ENCODE data around the gene BCAM. TPM values are rescaled to one million over a fixed set of nuclear protein-coding genes. Genes with fewer than 3 reads are reported as not detected.
A peak's percentile ranks its signal among the peaks of the same experiment; 100 is the strongest.
"Not testable (repeated sequence)": the region's sequence is repeated elsewhere in the genome, so short reads cannot be mapped to it uniquely, and the experiment has no call there.

The BCAM gene
- polyA plus RNA-seq, 3 donors = 0.09 TPM; not detected in 2

DNA sequence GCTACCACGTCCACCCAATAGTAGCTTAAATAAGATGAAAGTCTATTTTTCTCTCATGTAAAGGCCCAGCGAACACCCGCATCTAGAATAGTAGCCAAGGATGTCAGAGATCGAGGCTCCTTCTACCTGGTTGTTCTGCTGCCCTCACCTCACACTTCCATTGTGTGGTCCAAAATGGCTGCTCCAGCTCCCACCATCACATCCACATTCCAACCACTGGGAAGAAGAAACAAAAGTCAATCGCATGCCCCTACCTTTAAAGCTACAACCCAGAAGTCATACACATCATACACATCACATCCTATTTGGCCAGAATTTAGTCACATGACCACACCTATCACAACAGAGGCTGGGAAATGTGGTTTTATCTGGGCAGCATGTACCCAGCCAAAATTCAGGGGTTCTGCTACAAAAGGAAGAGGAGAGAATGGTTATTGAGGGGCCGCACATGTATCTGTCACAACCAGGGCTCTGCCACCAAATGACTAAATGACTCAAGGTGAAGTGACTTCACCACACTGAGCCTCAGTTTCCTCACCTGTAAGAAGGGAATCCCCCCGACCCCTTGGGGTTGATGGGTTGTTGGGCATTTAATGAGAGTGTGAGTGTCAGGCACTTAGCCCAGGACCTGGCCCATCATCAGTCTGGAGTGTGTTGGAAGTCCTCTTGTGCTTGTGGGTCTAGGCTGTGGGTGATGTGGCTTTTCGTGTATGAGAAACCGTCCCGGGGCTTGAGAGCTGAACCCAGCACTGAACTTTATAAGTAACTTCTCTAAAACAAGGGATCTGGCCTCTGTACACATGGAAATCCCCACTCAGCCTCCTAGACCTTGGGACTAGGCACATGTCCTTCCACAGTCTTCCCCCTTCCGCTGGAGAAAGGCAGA lies 41.4 kb upstream of the BCAM start:
- H3K36me3 ChIP-seq (replicated peaks in 1 of 2; ENCODE audit: control insufficient read depth in 1 of 2, insufficient read depth in 2 of 2, low read length in 2 of 2) = no peaks in the 10 kb centered on the region
- no peaks in the 10 kb centered on the region for H3K27me3 ChIP-seq (ENCODE audit: control insufficient read depth in 2 of 2, insufficient read depth in 2 of 2, low read length in 2 of 2)
- H3K4me1 ChIP-seq (ENCODE audit: control insufficient read depth in 1 of 2, insufficient read depth in 2 of 2, low read length in 2 of 2) = peaks cover 56 to 65% of the 10 kb centered on the region in 2 donors
- H3K9ac ChIP-seq (ENCODE audit: insufficient read depth, low read length, poor library complexity, severe bottlenecking) = peak overlapping the region; percentile 44
- Mint-ChIP-seq H3K27ac (peak overlapping the region; percentile 81 to 94 (median 92)), H3K36me3 (peaks cover 10 to 15% of the 10 kb centered on the region in 2 donors), H3K9me3 (peaks cover 0 to 10% (median 6%) of the 10 kb centered on the region in 7 donors), H3K27me3 (ENCODE audit: low read depth in 3 of 3) (peaks cover 0 to 22% (median 2%) of the 10 kb centered on the region in 3 donors), H3K4me3 (peak overlapping the region in 1 of 2 donors; percentile 15), H3K4me1 (peaks cover 68% of the 10 kb centered on the region)
- H3K9me3 ChIP-seq (replicated peaks in 1 of 2; ENCODE audit: control insufficient read depth in 1 of 2, insufficient read depth in 1 of 2, low read length in 2 of 2) = no peaks in the 10 kb centered on the region
- peak; percentile 83 to 92 (median 88) for DNase-seq
- no peaks in the 10 kb centered on the region for H4K20me1 ChIP-seq (ENCODE audit: insufficient read depth, low read length)
- H2AFZ ChIP-seq (ENCODE audit: insufficient read depth, low read depth, low read length, poor library complexity, severe bottlenecking) = no peak overlapping the region
- peak overlapping the region; percentile 29 for H3K4me2 ChIP-seq (replicated peaks; ENCODE audit: extremely low read depth, low read length, poor library complexity, severe bottlenecking)
- H3K27ac ChIP-seq (ENCODE audit: low read depth in 1 of 2, low read length in 2 of 2) = peak overlapping the region; percentile 50 to 73
- no peaks in the 10 kb centered on the region for H3K79me2 ChIP-seq (ENCODE audit: insufficient read depth, low read length)
- intact Hi-C loops (cut with micrococcal nuclease) = no loop called here
- peak overlapping the region in 1 of 3 experiments; percentile 7 for H3K4me3 ChIP-seq (replicated peaks in 1 of 3; ENCODE audit: low read depth in 2 of 3, low read length in 3 of 3)
- 100% methylated on average over 2 of the region's 11 CpGs for WGBS (ENCODE audit: insufficient coverage)
- TF ChIP-seq, protein P1, sequence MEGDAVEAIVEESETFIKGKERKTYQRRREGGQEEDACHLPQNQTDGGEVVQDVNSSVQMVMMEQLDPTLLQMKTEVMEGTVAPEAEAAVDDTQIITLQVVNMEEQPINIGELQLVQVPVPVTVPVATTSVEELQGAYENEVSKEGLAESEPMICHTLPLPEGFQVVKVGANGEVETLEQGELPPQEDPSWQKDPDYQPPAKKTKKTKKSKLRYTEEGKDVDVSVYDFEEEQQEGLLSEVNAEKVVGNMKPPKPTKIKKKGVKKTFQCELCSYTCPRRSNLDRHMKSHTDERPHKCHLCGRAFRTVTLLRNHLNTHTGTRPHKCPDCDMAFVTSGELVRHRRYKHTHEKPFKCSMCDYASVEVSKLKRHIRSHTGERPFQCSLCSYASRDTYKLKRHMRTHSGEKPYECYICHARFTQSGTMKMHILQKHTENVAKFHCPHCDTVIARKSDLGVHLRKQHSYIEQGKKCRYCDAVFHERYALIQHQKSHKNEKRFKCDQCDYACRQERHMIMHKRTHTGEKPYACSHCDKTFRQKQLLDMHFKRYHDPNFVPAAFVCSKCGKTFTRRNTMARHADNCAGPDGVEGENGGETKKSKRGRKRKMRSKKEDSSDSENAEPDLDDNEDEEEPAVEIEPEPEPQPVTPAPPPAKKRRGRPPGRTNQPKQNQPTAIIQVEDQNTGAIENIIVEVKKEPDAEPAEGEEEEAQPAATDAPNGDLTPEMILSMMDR (IDR thresholded peaks at IDR 0.05) = no peak

DNA sequence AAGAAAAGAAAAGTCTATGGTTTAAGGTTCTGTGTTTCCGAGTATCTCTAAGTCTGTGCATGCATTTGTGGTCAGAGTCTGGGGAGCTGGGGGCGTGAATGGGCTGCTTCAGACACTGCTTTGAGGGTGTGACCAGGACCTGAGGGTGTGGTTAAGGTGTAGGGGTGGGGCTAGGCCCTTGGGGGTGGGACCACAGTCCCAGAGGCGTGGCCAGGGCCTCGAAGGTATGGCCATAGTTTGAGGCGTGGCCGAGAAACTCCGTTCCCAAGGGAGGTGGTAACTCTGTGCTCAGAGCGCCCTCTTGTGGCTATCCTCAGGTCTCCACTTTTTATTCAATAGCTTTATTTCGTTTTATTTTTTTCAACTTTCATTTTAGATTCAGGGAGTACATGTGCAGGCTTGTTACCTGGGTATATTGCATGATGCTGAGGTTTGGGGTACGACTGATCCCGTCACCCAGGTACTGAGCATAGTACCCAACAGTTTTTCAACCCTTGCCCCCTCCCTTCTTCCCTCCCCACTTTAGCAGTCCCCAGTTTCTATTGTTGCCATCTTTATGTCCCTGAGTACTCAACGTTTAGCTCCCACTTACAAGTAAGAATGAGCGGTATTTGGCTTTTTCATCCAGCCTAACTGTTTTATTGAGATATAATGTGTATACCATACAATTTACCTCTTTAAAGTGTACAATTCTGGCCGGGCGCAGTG lies 38.2 kb upstream of the BCAM start:
- H3K36me3 ChIP-seq (replicated peaks in 1 of 2; ENCODE audit: control insufficient read depth in 1 of 2, insufficient read depth in 2 of 2, low read length in 2 of 2) = no peaks in the 10 kb centered on the region
- H3K9me3 Mint-ChIP-seq = peaks cover 0 to 7% (median 0%) of the 10 kb centered on the region in 7 donors
- DNase-seq = peak; percentile 94 to 99 (median 98)
- no peaks in the 10 kb centered on the region for H4K20me1 ChIP-seq (ENCODE audit: insufficient read depth, low read length)
- H3K27me3 Mint-ChIP-seq (ENCODE audit: low read depth in 3 of 3) = peaks cover 0 to 23% (median 8%) of the 10 kb centered on the region in 3 donors
- H3K4me1 Mint-ChIP-seq = peaks cover 40% of the 10 kb centered on the region
- no peaks in the 10 kb centered on the region for H3K9me3 ChIP-seq (replicated peaks in 1 of 2; ENCODE audit: control insufficient read depth in 1 of 2, insufficient read depth in 1 of 2, low read length in 2 of 2)
- no peaks in the 10 kb centered on the region for H3K79me2 ChIP-seq (ENCODE audit: insufficient read depth, low read length)
- H3K4me3 Mint-ChIP-seq = peak overlapping the region; percentile 69 to 74
- peak overlapping the region; percentile 58 for H3K4me2 ChIP-seq (replicated peaks; ENCODE audit: extremely low read depth, low read length, poor library complexity, severe bottlenecking)
- peak overlapping the region in 1 of 3 experiments; percentile 46 for H3K4me3 ChIP-seq (replicated peaks in 1 of 3; ENCODE audit: low read depth in 2 of 3, low read length in 3 of 3)
- H3K9ac ChIP-seq (ENCODE audit: insufficient read depth, low read length, poor library complexity, severe bottlenecking) = no peak overlapping the region
- H3K27ac Mint-ChIP-seq = peak overlapping the region; percentile 81 to 97 (median 93)
- TF ChIP-seq, protein P1 (IDR thresholded peaks at IDR 0.05) = peak; percentile 76
- intact Hi-C loops (cut with micrococcal nuclease) = loop anchor here in 1 of 2 donors (1.0 to 5.0 kb wide), 5 partner anchors 22 to 198 kb away; partner anchors contain the start of gene BCL3
- H3K36me3 Mint-ChIP-seq = peaks cover 4 to 9% of the 10 kb centered on the region in 2 donors
- H3K27me3 ChIP-seq (ENCODE audit: control insufficient read depth in 2 of 2, insufficient read depth in 2 of 2, low read length in 2 of 2) = no peaks in the 10 kb centered on the region
- no peak overlapping the region for H2AFZ ChIP-seq (ENCODE audit: insufficient read depth, low read depth, low read length, poor library complexity, severe bottlenecking)
- 0% methylated on average over 2 of the region's 15 CpGs for WGBS (ENCODE audit: insufficient coverage)
- H3K4me1 ChIP-seq (ENCODE audit: control insufficient read depth in 1 of 2, insufficient read depth in 2 of 2, low read length in 2 of 2) = peaks cover 35 to 40% of the 10 kb centered on the region in 2 donors
- H3K27ac ChIP-seq (ENCODE audit: low read depth in 1 of 2, low read length in 2 of 2) = peak overlapping the region in 1 of 2 donors; percentile 64

DNA sequence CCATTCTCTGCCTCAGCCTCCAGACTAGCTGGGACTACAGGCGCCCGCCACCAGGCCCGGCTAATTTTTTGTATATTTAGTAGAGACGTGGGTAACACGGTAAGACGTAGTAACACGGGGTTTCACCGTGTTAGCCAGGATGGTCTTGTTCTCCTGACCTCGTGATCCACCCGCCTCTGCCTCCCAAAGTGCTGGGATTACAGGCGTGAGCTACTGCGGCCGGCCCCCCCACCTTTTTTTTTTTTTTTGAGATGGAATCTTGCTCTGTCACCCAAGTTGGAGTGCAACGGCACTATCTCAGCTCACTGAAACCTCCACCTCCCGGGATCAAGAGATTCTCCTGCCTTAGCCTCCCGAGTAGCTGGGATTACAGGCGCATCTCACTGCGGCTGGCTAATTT lies 36.8 kb upstream of the BCAM start:
- intact Hi-C loops (cut with micrococcal nuclease) = loop anchor here in 1 of 2 donors (5.0 kb wide), 2 partner anchors 80 to 200 kb away; no protein-coding TSS in a partner anchor
- not testable (repeated sequence) for H3K9me3 ChIP-seq (replicated peaks in 1 of 2; ENCODE audit: control insufficient read depth in 1 of 2, insufficient read depth in 1 of 2, low read length in 2 of 2); H3K36me3 ChIP-seq (replicated peaks in 1 of 2; ENCODE audit: control insufficient read depth in 1 of 2, insufficient read depth in 2 of 2, low read length in 2 of 2); H3K79me2 ChIP-seq (ENCODE audit: insufficient read depth, low read length); H3K27me3 ChIP-seq (ENCODE audit: control insufficient read depth in 2 of 2, insufficient read depth in 2 of 2, low read length in 2 of 2); H3K4me2 ChIP-seq (replicated peaks; ENCODE audit: extremely low read depth, low read length, poor library complexity, severe bottlenecking); H3K36me3 Mint-ChIP-seq; H4K20me1 ChIP-seq (ENCODE audit: insufficient read depth, low read length); H3K27ac Mint-ChIP-seq; H2AFZ ChIP-seq (ENCODE audit: insufficient read depth, low read depth, low read length, poor library complexity, severe bottlenecking); H3K9ac ChIP-seq (ENCODE audit: insufficient read depth, low read length, poor library complexity, severe bottlenecking); H3K4me3 ChIP-seq (replicated peaks in 1 of 3; ENCODE audit: low read depth in 2 of 3, low read length in 3 of 3); H3K4me3 Mint-ChIP-seq; H3K27ac ChIP-seq (ENCODE audit: low read depth in 1 of 2, low read length in 2 of 2); H3K9me3 Mint-ChIP-seq; DNase-seq
- H3K27me3 Mint-ChIP-seq (ENCODE audit: low read depth in 3 of 3) = peaks cover 0 to 23% (median 9%) of the 10 kb centered on the region in 3 donors
- 97% methylated on average over 10 of the region's 18 CpGs for WGBS (ENCODE audit: insufficient coverage)
- H3K4me1 ChIP-seq (ENCODE audit: control insufficient read depth in 1 of 2, insufficient read depth in 2 of 2, low read length in 2 of 2) = peaks cover 23 to 27% of the 10 kb centered on the region in 2 donors
- peaks cover 31% of the 10 kb centered on the region for H3K4me1 Mint-ChIP-seq
